ENCODE results near the gene FN3K. TPM values are rescaled to one million over a fixed set of nuclear protein-coding genes. Genes with fewer than 3 reads are reported as not detected.

Gene FN3K
- total RNA-seq, 1 experiment from 2014 or later, result 28.3 TPM

GRCh38 chr17:82709676-82710498 is 25.5 kb upstream of the FN3K start:
- H3K79me1 ChIP-seq (ENCODE audit: insufficient read depth, low read depth, low read length, poor library complexity, severe bottlenecking), result no peaks in the 10 kb centered on the region
- H3K23ac ChIP-seq (ENCODE audit: insufficient read length, low read depth, low read length), result no peak overlapping the region
- no peak overlapping the region for H4K5ac ChIP-seq (ENCODE audit: insufficient read length, low read depth, low read length)
- H3K9ac ChIP-seq (ENCODE audit: extremely low read depth, insufficient read length, low read length), result no peak overlapping the region
- H3K4me1 ChIP-seq (ENCODE audit: insufficient read depth, low read length), result no peaks in the 10 kb centered on the region
- no peak overlapping the region for H3K18ac ChIP-seq (ENCODE audit: insufficient read length, low read depth, low read length)
- no peak overlapping the region for H2BK5ac ChIP-seq (ENCODE audit: insufficient read length, low read length)
- no peaks in the 10 kb centered on the region; a peak in 1 of 7 replicates for H3K36me3 Mint-ChIP-seq (ENCODE audit: insufficient read depth in 1 of 3, low read depth in 3 of 3)
- no peak overlapping the region for H3K56ac ChIP-seq (ENCODE audit: insufficient read length, low read depth, low read length)
- H2AK5ac ChIP-seq (ENCODE audit: insufficient read length, low read length), result no peak overlapping the region
- no peak overlapping the region for H2BK12ac ChIP-seq (ENCODE audit: insufficient read length, low read depth, low read length)
- H3K9me3 Mint-ChIP-seq, result no peaks in the 10 kb centered on the region
- H3K9me3 ChIP-seq (ENCODE audit: control insufficient read depth, low read depth, low read length), result no peaks in the 10 kb centered on the region
- no peak overlapping the region for H4K91ac ChIP-seq (ENCODE audit: insufficient read length, low read depth, low read length)
- no peaks in the 10 kb centered on the region for H4K20me1 ChIP-seq (ENCODE audit: control insufficient read depth, insufficient read depth, insufficient read length)
- H3K27ac Mint-ChIP-seq, result no peak overlapping the region
- no peak overlapping the region for H3T11ph ChIP-seq (ENCODE audit: low read length)
- no peak for TF ChIP-seq CTCF (conservative IDR thresholded peaks at IDR 0.05)
- H3K27ac ChIP-seq (ENCODE audit: insufficient read length, low read depth, low read length), result no peak overlapping the region
- no peaks in the 10 kb centered on the region for H3K79me2 ChIP-seq (ENCODE audit: insufficient read depth, low read length)
- H3K4me2 ChIP-seq (ENCODE audit: insufficient read depth, insufficient read length, low read length), result no peak overlapping the region
- H3K27me3 ChIP-seq (ENCODE audit: insufficient read depth, low read length), result no peaks in the 10 kb centered on the region
- no peak overlapping the region for H2BK20ac ChIP-seq (ENCODE audit: low read depth, low read length, poor library complexity, severe bottlenecking)
- H4K8ac ChIP-seq (replicated peaks; ENCODE audit: insufficient read length, low read depth, low read length), result no peak overlapping the region
- no CpG with 5 or more reads among the region's 25 CpGs for WGBS (ENCODE audit: extremely low coverage, insufficient read length, low lambda C conversion rate)
- H3K23me2 ChIP-seq (ENCODE audit: insufficient read length, low read depth, low read length, poor library complexity, severe bottlenecking), result peaks cover 4% of the 10 kb centered on the region
- H3K14ac ChIP-seq (ENCODE audit: insufficient read depth, low read length), result peak overlapping the region; percentile 39; the same call in 1 of the 2 replicates
- H3K27me3 Mint-ChIP-seq (ENCODE audit: low read depth), result peaks cover 13% of the 10 kb centered on the region
- H3K4me3 Mint-ChIP-seq, result no peak overlapping the region
- no peak overlapping the region for H2BK120ac ChIP-seq (ENCODE audit: low read depth, low read length, poor library complexity, severe bottlenecking)
- no peaks in the 10 kb centered on the region; a peak in 1 of 4 replicates for H3K4me1 Mint-ChIP-seq
- no peak for DNase-seq
- H2BK15ac ChIP-seq (ENCODE audit: low read depth, low read length), result no peak overlapping the region
- H2AFZ ChIP-seq (ENCODE audit: low read length), result no peak overlapping the region
- H3K4ac ChIP-seq (ENCODE audit: low read depth, low read length), result no peak overlapping the region

All from H9 (cell line).